Inflammatory macrophage treated with lipopolysaccharide for 1 hour (primary cell): Measurements from ENCODE around the gene GPR158.

Experiments used
- DNase-seq, 2 donors: peaks; one replicate each; pipeline ENCODE4 v3.0.0-alpha.2; 2020 to 2022

GPR158 gene

DNA sequence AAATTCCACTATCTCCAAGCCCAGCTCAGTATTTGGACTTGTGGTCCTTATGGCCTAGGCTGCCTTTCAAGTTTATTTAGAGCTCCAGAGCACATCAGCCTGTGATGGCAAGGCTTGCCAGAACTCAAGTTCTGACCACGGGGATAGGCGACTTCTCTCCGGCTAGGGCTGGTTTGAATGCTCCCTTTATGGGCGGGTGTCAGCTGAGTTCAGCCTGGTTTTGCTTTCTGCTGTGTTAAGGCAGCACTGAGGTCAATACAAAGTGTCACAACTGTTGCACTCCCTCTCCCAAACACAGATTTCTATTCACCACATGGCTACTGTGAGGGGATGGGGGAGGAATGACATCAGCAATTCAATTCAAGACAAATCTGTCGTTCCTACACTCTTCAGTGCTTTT, 441.1 kb downstream of the GPR158 start:
- DNase-seq = no peak

DNA sequence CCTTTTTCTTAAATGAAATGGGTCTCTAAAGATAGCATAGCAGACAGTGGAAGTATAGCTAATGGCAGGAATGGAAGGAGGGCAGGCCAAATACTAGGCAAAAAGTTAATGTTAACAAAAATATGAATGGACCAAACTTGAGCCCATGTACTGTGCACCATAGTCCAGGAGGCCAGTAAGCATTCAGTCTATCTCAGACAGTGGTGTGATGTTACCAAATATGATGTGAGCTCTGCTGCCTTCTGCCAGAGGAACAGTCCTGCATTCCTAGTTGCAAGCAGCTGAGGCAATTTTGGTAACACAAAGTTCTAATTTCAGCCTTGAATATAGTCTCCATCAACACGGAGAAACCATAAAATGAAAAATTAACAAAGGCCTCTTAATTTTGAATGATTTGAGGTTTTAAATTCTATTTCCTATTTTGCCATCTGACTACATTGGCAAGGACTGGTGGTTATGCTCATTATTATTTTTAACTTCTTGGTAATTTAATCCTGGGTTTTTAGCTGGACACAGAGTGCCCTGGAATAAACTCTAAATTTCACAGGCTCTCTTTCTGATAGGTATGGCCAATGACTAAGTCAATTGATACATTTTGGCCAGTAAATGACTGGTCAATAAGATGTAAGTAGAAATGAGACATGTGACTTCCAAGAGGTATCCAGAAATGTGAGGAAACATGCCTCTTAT, 442.2 kb downstream of the GPR158 start:
- no peak for DNase-seq

DNA sequence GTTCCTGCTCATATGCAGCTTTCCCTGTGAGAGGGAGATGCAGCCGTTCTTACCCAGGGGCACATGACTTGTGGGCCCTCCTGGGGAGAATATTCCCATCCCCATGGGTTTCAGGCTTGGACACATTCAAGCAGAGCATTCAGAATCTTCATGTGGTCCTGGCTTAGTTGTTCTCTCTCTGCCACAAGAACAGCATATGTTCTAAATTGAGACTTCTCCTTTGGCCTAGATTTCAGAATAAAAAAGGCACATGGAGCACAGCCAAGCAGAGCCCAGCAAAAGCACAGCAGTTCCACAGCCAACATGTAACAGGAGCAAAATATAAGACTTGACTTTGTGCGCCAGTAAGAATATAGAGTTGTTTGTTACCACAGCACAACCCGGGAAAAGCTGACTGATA, 452.8 kb downstream of the GPR158 start:
- DNase-seq = no peak

DNA sequence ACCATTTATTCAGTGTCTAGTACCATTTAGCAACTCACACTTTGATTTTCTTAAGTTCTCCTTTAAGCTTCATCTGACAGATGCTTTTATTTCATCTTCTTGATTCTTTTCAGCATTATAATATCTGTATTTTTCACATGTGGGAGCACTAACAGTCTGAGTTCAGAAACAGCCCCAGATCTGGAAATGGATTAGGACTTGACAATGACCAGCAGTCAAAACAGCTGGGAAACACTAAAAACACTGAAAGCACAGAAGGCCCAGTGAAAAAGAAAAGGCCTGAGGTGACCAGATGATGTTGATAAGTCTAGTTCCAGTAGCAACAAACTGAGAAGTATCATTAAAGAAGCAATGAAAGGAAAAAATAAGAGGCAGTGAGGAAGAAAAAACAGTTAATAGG, 454.5 kb downstream of the GPR158 start:
- no peak for DNase-seq

DNA sequence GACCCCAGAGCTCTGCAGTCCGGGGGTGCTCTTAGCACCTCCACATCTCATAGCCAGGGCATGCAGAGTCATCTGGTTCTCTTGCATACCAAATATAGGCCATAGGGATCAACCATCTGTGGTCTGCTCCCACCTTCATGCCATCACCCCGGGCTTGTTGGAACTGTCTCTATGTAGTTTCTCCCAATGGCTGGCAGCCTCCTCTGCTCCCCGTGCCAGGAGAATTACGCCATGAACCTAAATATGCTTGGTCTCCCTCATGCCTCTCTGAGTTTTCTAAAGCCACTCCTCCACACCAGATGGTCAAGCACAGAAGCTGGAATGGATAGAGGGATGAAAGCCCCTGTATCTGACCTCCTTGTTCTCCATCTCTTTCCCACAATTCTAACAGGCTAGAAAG, 456.7 kb downstream of the GPR158 start:
- no peak for DNase-seq

DNA sequence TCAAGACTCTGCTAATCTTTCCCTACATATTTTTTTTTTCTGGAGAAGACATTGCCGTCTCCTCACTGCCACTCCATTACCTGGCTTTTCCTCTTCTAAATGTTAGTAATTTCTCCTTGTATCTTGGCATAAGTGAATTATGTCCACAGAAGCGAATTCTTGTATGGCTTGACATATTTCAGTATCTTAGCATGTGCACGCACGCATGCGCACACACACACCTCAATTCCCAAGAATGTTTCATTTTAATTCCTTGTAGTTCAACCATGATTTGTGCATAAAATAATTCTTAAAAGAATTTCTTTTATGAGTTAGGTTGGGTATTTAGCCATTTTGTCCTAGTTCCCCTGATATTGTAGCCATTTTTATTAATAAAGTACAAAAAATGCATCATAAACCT, 458.0 kb downstream of the GPR158 start:
- no peak for DNase-seq

DNA sequence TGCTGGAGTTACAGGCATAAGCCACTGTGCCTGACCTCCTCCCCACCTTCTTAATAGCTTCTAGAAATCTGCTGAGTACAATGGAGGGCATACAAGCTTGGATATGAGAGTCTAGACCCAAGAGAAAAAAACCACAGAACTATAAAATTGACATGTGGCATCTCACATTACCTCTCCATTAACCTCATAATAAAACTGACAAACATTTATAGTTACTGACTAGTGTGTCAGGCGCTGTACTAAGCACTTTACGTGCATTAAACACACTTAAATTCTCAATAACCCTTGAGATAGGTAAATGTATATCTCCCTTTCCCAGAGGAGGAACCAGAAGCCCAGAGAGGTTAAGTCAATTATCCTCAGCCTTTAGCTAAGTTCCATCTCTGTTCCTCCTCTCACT, 458.7 kb downstream of the GPR158 start:
- no peak for DNase-seq

DNA sequence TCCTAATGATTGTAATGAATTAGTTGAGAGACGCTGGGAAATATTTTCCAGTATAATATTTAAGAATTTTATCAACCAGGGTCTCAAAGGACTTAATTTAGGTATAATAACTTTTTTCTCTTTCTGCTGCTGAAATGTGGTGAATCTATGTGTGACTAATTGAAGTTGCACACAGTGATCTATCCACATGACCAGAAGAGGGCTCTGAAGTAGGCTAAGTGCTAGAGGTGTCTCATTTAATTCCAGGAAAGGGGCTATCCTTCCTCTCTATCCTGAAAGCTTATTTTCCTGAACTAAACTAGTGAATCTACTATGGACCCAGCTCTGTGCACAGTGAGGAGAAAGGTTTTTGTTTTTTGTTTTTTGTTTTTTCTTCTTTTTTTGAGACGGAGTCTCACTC, 464.8 kb downstream of the GPR158 start:
- no peak for DNase-seq

DNA sequence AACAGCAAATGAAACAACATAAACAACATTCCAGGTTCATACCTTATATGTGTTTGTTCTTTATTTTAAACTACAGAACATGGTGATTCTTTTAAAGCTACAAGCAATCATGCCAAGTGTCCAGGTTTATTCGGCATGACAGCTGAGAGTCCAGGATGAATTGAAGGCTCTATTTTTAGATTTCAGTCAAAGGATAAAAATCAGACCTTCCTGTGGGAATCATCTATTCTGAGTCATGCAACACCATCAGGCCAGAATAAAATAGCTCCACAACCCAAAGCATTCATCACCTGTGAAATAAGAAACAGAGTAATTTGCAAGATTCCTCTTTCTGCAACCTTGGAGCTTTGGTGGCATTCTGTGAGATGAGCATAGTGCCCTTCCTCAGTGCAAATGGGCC, 466.8 kb downstream of the GPR158 start:
- no peak for DNase-seq

DNA sequence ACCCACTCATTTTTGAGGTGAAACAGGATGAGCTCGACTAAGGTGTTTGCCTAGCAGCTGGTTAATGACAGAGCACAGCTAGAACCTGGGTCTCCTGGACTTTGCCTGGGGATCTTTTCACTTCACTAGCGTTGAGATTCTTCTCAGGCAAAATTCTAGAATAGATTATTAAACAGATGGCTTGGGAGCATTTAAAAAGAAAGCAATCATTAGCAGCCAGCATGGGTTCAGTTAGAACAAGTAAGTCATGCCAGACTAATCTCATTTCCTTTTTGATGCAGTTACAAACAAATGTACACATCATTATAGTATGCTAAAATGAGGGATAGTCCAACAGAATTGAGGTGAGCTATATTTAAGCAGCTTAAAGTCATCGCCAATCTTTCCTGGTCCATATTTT, 467.9 kb downstream of the GPR158 start:
- no peak for DNase-seq

DNA sequence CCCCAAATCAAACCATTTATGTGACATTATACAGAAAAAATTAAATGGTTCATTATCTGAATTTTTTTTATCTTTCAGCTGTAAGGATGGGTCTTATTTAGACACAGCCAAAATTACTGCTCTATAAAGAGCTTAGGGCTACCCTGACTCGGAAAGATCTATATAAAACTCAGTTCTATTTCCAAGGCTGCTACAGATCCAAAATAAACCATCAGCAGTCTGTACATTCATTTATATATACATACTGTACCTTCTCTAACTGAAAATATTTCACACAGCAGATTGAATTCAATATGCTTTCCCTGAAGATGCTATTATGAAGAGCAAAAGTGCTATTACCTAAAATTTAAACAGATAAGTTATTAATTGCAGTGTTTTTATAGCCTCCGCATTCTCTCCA, 471.6 kb downstream of the GPR158 start:
- no peak for DNase-seq

DNA sequence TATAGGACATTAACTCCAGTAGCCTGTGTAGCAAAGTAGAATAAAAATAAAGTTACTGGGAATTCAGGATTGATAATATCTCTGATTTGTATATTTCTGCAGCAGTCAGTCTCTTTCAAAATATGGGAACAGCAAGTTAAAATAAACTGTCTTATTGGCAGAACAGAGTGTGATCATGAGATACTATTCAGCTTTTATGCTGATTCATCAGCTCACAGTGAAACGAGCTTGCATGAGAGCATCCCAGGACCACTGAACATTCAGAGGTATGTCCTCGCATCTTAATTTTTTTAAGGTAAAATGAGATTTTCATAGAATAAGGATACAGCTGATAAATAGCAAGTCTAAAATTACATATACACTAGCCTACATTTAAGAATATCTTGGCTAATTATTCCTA, 476.7 kb downstream of the GPR158 start:
- no peak for DNase-seq
